ENCODE results near the gene APMAP. TPM values are rescaled to one million over a fixed set of nuclear protein-coding genes. Genes with fewer than 3 reads are reported as not detected.

Gene APMAP
- total and polyA plus RNA-seq, 7 donors, result 19.9 to 44.5 (median 25.5) TPM

GRCh38 chr20:24956001-24956841 lies 36.3 kb downstream of the APMAP start:
- H3K27ac ChIP-seq, result no peak overlapping the region
- no peaks in the 10 kb centered on the region for H3K9me3 ChIP-seq
- peaks cover 0 to 37% of the 10 kb centered on the region in 2 donors for H3K36me3 ChIP-seq (ENCODE audit: insufficient read depth in 1 of 2, low read depth in 1 of 2)
- H3K27me3 ChIP-seq (ENCODE audit: insufficient read depth in 3 of 3, low read length in 2 of 3), result no peaks in the 10 kb centered on the region
- intact Hi-C loops (cut with DNase I), result no loop called here
- WGBS, 3 donors, result 93 to 96% (median 93%) methylated on average over 22 of the region's 22 CpGs
- TF ChIP-seq CTCF (IDR thresholded peaks at IDR 0.05), result no peak
- ATAC-seq (no peak), DNase-seq (no peak)
- H3K4me1 ChIP-seq, result no peaks in the 10 kb centered on the region
- H3K4me3 ChIP-seq, result no peak overlapping the region

- no peak overlapping the region for H3K27ac ChIP-seq
- no peak for DNase-seq
- H3K27me3 ChIP-seq (ENCODE audit: insufficient read depth in 3 of 3, low read length in 2 of 3), result no peaks in the 10 kb centered on the region
- 73 to 76% (median 75%) methylated on average over 3 of the region's 3 CpGs for WGBS, 3 donors
- H3K36me3 ChIP-seq (ENCODE audit: insufficient read depth in 1 of 2, low read depth in 1 of 2), result peaks cover 0 to 25% of the 10 kb centered on the region in 2 donors
- no peak overlapping the region for H3K4me3 ChIP-seq
- H3K4me1 ChIP-seq, result no peaks in the 10 kb centered on the region
- no peaks in the 10 kb centered on the region for H3K9me3 ChIP-seq
- ATAC-seq, result no peak
- TF ChIP-seq CTCF (IDR thresholded peaks at IDR 0.05), result no peak
- intact Hi-C loops (cut with DNase I), result no loop called here
Observed at GRCh38 chr20:24955045-24955444, 37.5 kb downstream of the APMAP start.

GRCh38 chr20:24954566-24954965 lies 38.0 kb downstream of the APMAP start:
- Histone ChIP-seq H3K27ac (no peak overlapping the region), H3K4me3 (no peak overlapping the region), H3K9me3 (no peaks in the 10 kb centered on the region), H3K27me3 (ENCODE audit: insufficient read depth in 3 of 3, low read length in 2 of 3) (no peaks in the 10 kb centered on the region), H3K4me1 (no peaks in the 10 kb centered on the region), H3K36me3 (ENCODE audit: insufficient read depth in 1 of 2, low read depth in 1 of 2) (peaks cover 0 to 22% of the 10 kb centered on the region in 2 donors)
- 90 to 95% (median 95%) methylated on average over 2 of the region's 2 CpGs for WGBS, 3 donors
- no peak for DNase-seq
- no peak for TF ChIP-seq CTCF (IDR thresholded peaks at IDR 0.05)
- ATAC-seq, result no peak
- intact Hi-C loops (cut with DNase I), result no loop called here

- H3K27ac ChIP-seq, result no peak overlapping the region
Observed at GRCh38 chr20:24954151-24954550, 38.4 kb downstream of the APMAP start.

More at GRCh38 chr20:24954151-24954550, 38.4 kb downstream of the APMAP start:
- Histone ChIP-seq H3K9me3 (no peaks in the 10 kb centered on the region), H3K27me3 (ENCODE audit: insufficient read depth in 3 of 3, low read length in 2 of 3) (no peaks in the 10 kb centered on the region), H3K4me3 (no peak overlapping the region), H3K4me1 (no peaks in the 10 kb centered on the region), H3K36me3 (ENCODE audit: insufficient read depth in 1 of 2, low read depth in 1 of 2) (peaks cover 0 to 18% of the 10 kb centered on the region in 2 donors)
- 83 to 88% (median 84%) methylated on average over 8 of the region's 8 CpGs for WGBS, 3 donors
- ATAC-seq (no peak), DNase-seq (no peak)
- intact Hi-C loops (cut with DNase I), result no loop called here
- TF ChIP-seq CTCF (IDR thresholded peaks at IDR 0.05), result no peak
